ENCODE measurements around the gene IL23A.
"Not testable (repeated sequence)": the region's sequence is repeated elsewhere in the genome, so short reads cannot be mapped to it uniquely, and the experiment has no call there.

Gene IL23A

DNA sequence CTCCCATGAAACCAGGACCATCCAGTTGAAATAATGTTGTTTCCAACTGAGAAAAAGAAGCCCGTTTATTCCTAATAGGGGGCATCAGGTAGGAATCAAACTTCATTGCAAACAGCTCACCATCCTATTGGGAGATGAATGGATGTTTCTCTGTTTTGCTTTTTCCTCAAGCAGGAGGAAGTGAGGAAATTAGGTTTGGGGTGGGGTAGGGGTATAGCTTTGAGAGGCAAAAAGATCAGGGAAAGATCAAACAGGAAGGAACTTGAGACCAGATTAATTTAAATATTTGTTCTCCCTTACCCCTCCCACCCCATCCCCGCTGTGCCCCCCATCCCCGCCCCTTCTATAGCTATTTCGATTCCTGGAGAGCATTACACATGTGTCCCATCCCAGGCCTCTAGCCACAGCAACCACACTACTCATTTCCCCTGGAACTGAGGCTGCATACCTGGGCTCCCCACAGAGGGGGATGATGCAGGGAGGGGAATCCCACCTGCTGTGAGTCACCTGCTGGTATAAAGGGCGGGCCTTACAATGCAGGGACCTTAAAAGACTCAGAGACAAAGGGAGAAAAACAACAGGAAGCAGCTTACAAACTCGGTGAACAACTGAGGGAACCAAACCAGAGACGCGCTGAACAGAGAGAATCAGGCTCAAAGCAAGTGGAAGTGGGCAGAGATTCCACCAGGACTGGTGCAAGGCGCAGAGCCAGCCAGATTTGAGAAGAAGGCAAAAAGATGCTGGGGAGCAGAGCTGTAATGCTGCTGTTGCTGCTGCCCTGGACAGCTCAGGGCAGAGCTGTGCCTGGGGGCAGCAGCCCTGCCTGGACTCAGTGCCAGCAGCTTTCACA is at the start of gene IL23A:
Gene IL23A (plus strand): TSS at position 577 of the 850 bp plus-strand sequence. CDS start 161 bp downstream, at position 738.
- DNase-seq (ENCODE audit: low read depth), result peak; percentile 73

DNA sequence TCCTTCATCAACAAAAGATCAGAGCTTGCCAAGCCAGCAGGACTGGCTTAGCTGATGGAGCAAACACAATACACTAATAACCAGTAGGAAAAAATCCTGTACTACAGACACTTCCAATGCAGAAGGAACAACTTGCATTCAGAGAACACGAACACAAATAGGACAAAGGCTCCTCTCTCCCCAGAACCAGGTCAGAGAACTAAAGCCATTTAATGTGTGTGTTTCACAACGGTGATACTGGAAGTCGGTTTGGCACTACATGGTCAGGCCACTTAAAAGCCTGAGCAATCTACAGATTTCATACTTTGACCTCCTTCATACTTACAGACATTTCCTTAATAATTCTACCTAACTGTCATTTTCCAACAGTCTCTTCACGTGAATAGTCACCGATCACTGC is 44.9 kb upstream of the IL23A start:
- no peak for DNase-seq (ENCODE audit: low read depth)

- DNase-seq (ENCODE audit: low read depth), result no peak
Measured at GRCh38 chr12:56296295-56296694, 42.4 kb upstream of the IL23A start.

GRCh38 chr12:56297400-56297799 is 41.3 kb upstream of the IL23A start:
- DNase-seq (ENCODE audit: low read depth), result no peak

DNA sequence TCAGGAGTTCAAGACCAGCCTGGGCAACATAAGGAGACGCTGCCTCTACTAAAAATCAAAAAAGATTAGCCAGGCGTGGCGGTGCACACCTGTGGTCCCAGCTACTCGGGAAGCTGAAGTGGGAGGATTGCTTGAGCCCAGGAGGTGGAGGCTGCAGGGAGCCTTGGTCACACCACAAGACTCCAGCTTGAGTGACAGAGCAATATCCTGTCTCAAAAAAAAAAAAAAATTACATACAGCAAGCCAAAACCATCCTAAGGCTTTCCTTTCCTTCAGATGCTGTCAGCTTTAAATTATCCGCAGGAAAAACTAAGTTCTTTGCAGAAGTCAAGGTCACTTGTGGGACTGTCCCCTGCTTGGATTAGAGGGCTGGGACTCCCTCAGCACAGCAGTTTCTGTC is 39.9 kb upstream of the IL23A start:
- DNase-seq (ENCODE audit: low read depth), result no peak

DNA sequence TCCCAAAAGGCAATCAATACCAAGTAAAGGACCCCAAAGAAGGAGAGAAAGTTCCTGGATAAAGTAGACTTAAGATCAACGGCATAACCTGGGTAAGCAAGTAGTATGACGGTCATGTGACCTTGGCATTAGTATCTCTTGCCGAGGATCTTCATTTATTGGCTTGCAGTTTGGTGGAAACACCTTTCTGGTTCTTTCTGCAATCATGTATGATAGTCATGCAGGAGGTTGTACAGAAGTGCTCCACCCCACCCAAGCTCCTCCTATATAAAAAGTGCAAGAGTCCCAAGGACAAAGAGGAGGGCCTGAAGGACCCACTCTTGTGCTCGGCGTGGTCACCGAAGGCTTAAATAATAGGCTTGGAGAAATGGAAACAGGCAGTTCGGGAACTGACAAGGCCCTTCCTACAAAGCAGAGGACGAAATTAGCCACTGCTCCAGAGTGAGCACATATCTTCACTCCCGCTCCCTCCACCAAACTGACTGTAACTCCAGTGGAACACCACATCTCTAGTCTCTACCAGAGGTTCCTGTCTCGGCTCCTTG is 39.3 kb upstream of the IL23A start:
- no peak for DNase-seq (ENCODE audit: low read depth)

DNA sequence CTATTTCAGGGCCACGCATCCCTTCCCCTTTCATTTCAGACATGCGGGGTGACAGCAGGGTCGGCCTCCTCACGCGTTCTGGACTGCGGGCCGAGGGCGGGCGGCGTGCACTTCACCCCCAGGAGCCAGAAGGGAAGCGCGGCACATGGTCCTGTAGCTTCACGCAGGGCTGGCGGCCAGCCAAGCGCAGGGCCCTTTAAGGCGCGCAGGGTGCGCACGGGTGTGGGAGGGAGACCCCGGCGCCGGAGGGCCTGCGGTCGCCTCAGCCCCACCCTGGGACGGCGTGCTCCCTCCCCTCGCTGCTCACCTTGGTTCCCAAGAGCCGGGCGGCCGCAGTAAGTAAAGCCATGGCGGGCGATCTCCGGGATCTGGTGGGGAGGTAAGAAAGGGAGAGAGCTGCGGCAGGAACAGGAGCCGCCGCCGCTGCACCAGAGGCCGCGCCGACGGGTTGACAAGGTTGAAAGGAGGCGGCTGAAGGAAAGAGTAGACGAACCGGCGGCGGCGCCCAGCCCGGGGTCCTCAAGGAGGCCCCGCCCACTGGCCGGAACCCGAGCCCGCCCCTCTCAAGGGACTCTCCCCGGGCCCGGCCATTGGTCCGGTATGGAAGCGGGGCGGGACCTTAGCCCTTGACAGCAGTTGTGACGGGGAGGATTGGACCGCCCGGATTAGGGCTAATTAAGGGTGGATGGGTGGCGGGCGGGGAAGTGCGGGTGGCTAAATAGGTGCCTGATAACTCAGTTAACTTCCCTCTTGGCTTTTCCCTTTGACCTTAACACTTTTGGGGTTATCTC is 38.6 kb upstream of the IL23A start, which contains the start of gene CS:
Gene CS (minus strand): TSS at position 478 of the 791 bp plus-strand sequence. CDS start 129 bp downstream, at position 349.
- DNase-seq (ENCODE audit: low read depth), result peak; percentile 97

DNA sequence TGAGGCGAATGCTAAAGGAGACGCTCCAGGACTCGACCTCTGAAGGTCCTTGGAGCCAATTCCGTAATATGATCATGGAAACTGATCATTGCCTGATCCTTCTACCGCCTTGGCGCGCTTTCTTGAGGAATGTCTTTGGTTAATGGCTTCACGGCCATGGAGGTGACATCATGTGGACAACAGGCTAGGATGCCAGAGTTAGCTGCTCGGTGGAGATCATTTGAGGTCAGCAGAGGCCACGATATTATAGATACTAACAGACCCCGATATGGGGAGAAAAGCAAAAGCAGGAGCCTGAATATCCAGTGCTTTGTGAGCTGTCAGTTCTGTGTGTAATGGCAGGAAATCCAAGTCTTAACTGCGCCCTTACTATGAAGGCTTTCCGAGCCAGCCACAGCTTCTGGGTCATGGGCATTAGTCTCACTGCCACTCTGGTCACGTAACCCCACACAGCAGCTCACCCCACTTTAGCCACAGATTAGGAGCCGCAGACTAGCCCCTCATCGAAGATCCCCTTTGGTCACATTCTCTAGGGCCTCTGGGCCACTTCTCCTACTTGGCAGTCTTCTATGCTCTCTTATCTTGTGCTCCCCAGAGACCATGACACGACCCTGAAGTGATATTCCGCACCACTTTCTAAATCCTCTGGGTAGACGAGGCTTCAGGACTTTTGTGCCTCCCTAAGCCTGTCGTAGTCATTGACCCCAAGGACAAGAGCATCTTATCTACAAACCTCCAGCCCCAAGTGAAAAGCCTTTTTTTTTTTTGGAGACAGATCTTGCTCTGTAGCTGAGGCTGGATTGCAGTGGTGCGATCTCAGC is 37.8 kb upstream of the IL23A start:
- no peak for DNase-seq (ENCODE audit: low read depth)

- no peak for DNase-seq (ENCODE audit: low read depth)
Measured at GRCh38 chr12:56304276-56304675, 34.4 kb upstream of the IL23A start.

DNA sequence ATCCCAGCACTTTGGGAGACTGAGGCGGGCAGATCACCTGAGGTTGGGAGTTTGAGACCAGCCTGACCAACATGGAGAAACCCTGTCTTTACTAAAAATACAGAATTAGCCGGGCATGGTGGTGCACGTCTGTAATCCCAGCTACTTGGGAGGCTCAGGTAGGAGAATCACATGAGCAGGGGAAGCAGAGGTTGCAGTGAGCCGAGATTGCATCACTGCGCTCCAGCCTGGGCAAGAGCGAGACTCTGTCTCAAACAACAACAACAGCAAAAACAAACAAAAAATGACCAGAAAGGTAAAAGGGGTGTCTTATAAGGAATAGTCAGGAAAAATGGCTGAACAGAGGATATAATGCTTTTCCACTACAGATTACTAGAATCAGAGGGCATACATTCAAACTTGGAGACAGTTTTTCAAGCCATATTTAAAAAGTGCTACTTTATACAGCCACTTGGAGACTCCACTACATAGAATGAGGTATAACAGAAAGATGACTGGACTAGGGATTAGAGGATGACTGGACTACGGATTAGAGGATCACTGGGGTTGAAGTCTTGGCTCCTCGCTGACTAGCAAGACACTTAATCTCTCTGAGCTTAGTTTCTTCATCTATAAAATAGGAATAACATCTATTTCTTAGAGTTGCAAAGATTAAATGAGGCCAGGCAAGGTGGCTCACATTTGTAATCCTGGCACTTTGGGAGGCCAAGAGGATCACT is 33.7 kb upstream of the IL23A start:
- no peak for DNase-seq (ENCODE audit: low read depth)

- no peak for DNase-seq (ENCODE audit: low read depth)
Measured at GRCh38 chr12:56307221-56307965, 31.3 kb upstream of the IL23A start.

GRCh38 chr12:56308714-56309113 is 30.0 kb upstream of the IL23A start:
- DNase-seq (ENCODE audit: low read depth), result no peak

- no peak for DNase-seq (ENCODE audit: low read depth)
Measured at GRCh38 chr12:56311003-56311402, 27.7 kb upstream of the IL23A start.

- no peak for DNase-seq (ENCODE audit: low read depth)
Measured at GRCh38 chr12:56315249-56315621, 23.4 kb upstream of the IL23A start.

- DNase-seq (ENCODE audit: low read depth), result peak; percentile 82
Measured at GRCh38 chr12:56315622-56316473, 22.8 kb upstream of the IL23A start, which contains the start of gene CNPY2. TSS of gene CNPY2 (minus strand) at chr12:56315988. CDS start at chr12:56315217, 771 bp downstream.

GRCh38 chr12:56317675-56318074 is 21.0 kb upstream of the IL23A start:
- no peak for DNase-seq (ENCODE audit: low read depth)

GRCh38 chr12:56321027-56321426 is 17.7 kb upstream of the IL23A start:
- DNase-seq (ENCODE audit: low read depth), result no peak

DNA sequence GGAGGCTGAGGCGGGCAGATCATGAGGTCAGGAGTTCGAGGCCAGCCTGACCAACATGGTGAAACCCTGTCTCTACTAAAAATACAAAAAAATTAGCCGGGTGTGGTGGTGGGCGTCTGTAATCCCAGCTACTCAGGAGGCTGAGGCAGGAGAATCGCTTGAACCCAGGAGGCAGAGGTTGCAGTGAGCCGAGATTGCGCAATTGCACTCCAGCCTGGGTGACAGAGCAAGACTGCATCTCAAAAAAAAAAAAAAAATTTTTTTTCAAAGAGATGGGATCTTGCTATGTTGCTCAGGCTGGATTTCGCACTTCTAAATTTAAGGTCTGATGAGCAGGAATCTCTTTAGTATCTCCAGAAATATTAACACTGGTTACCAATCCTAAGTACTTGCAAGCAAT is 17.1 kb upstream of the IL23A start:
- DNase-seq (ENCODE audit: low read depth), result not testable (repeated sequence)

- DNase-seq (ENCODE audit: low read depth), result no peak
Measured at GRCh38 chr12:56324206-56324605, 14.5 kb upstream of the IL23A start.
